Liver (tissue), 9 donors: ENCODE measurements around the gene DDX50. TPM values are rescaled to one million over a fixed set of nuclear protein-coding genes. Genes with fewer than 3 reads are reported as not detected.

Experiments
- DNase-seq: peaks from one replicate; pipeline ENCODE4 v3.0.0-alpha.2; 2017; ENCODE audit warnings: low spot score
- H3K27ac ChIP-seq, 2 donors: one replicate each; pipeline ENCODE4 v1.7.0; 2013; ENCODE audit warnings: inconsistent platforms in 2 of 2, low read length in 2 of 2, control low read depth in 1 of 2, low read depth in 1 of 2, mild to moderate bottlenecking in 1 of 2
- H3K27me3 ChIP-seq, 4 donors: one replicate each; pipeline versions ENCODE4 v1.6.1 to v1.7.0; 2013; ENCODE audit warnings: low read length in 3 of 4, inconsistent platforms in 1 of 4, mild to moderate bottlenecking in 1 of 4, moderate library complexity in 1 of 4; ENCODE audit not compliant: control insufficient read depth in 4 of 4, insufficient read depth in 4 of 4
- H3K36me3 ChIP-seq, 4 donors: one replicate each; pipeline versions ENCODE4 v1.6.1 to v1.7.0; 2013; ENCODE audit warnings: low read length in 3 of 4, mild to moderate bottlenecking in 3 of 4, low read depth in 1 of 4, moderate library complexity in 1 of 4; ENCODE audit not compliant: control insufficient read depth in 4 of 4, insufficient read depth in 3 of 4
- H3K4me1 ChIP-seq, 4 donors: one replicate each; pipeline versions ENCODE4 v1.6.1 to v1.7.0; 2013; ENCODE audit warnings: low read length in 3 of 4, mild to moderate bottlenecking in 3 of 4, moderate library complexity in 1 of 4; ENCODE audit not compliant: control insufficient read depth in 4 of 4, insufficient read depth in 4 of 4
- H3K4me3 ChIP-seq, 3 donors: one replicate each; pipeline versions ENCODE4 v1.6.1 to v1.7.0; 2013; ENCODE audit warnings: low read length in 3 of 3, control low read depth in 1 of 3, low read depth in 1 of 3, mild to moderate bottlenecking in 1 of 3
- H3K9ac ChIP-seq, 2 donors: one replicate each; pipeline ENCODE4 v1.7.0; 2013; ENCODE audit warnings: low read length in 2 of 2, mild to moderate bottlenecking in 2 of 2, moderate library complexity in 2 of 2, control low read depth in 1 of 2, low read depth in 1 of 2
- H3K9me3 ChIP-seq, 4 donors: one replicate each; pipeline versions ENCODE4 v1.6.1 to v1.7.0; 2013; ENCODE audit warnings: low read length in 3 of 4; ENCODE audit not compliant: control insufficient read depth in 4 of 4
- ATF3 ChIP-seq: IDR thresholded peaks from 2 replicates; pipeline ENCODE4 v1.6.1; 2016; ENCODE audit warnings: antibody characterized with exemption
- CTCF ChIP-seq: fragments of 150-350 bp; IDR thresholded peaks from 2 replicates; pipeline ENCODE4 v1.5.1; 2017; ENCODE audit warnings: improper control_type of control experiment, low read depth, low read length; ENCODE audit not compliant: missing input control
- EGR1 ChIP-seq, 2 donors: IDR thresholded peaks; 2 replicates each; pipeline ENCODE4 v1.6.1; 2016 to 2018; ENCODE audit warnings: antibody characterized with exemption in 2 of 2, low read depth in 2 of 2
- GABPA ChIP-seq, 2 donors: IDR thresholded peaks in 1 of 2; conservative IDR thresholded peaks in 1 of 2; 2 replicates each; pipeline ENCODE4 v1.6.1; 2016; ENCODE audit warnings: antibody characterized with exemption in 2 of 2, mild to moderate bottlenecking in 1 of 2, moderate library complexity in 1 of 2
- HNF4G ChIP-seq: IDR thresholded peaks from 2 replicates; pipeline ENCODE4 v1.6.1; 2016; ENCODE audit warnings: antibody characterized with exemption
- RAD21 ChIP-seq, 2 donors: IDR thresholded peaks; 2 replicates each; pipeline ENCODE4 v1.6.1; 2016; ENCODE audit warnings: antibody characterized with exemption in 2 of 2, mild to moderate bottlenecking in 2 of 2
- RXRA ChIP-seq, 2 donors: IDR thresholded peaks; 2 replicates each; pipeline ENCODE4 v1.6.1; 2017 to 2018; ENCODE audit warnings: antibody characterized with exemption in 2 of 2, mild to moderate bottlenecking in 1 of 2
- YY1 ChIP-seq: IDR thresholded peaks from 2 replicates; pipeline ENCODE4 v1.6.1; 2016; ENCODE audit warnings: antibody characterized with exemption, mild to moderate bottlenecking
- WGBS: extraction: QIAGEN DNeasy Blood & Tissue Kit; methylation state at CpG from one replicate; pipeline ENCODE4 v1.1.7; 2013; 5-methylcytosine and 5-hydroxymethylcytosine counted together
- polyA plus RNA-seq, 2 donors: library from polyadenylated mRNA; stranded (reverse) in 1 of 2; unstranded in 1 of 2; fragments of 200-250 nt in 1 of 2; fragments of >200 nt in 1 of 2; fragmentation: Nextera tagmentation in 1 of 2; extraction: Ambion mirVana in 1 of 2; gene quantifications; one replicate each; pipeline versions ENCODE4 v1.2.1 to v1.2.3, GENCODE V29; 2013 to 2015
- total RNA-seq, 2 donors: library from RNA; depleted of rRNA; stranded (reverse); fragments of >200 nt; gene quantifications; one replicate each; pipeline ENCODE4 v1.2.3, GENCODE V29; 2014
- TF ChIP-seq, protein P1 (sequence below): IDR thresholded peaks from 2 replicates; pipeline ENCODE4 v1.6.1; 2016; ENCODE audit warnings: antibody characterized with exemption, mild to moderate bottlenecking
- TF ChIP-seq, protein P2 (sequence below): IDR thresholded peaks from 2 replicates; pipeline ENCODE4 v1.6.1; 2016; ENCODE audit warnings: antibody characterized with exemption
- donor health status: healthy.
- donor health status: healthy.
- donor health status: healthy.
- donor health status: healthy.
- donor health status: healthy.

Gene DDX50
- total and polyA plus RNA-seq, 4 donors, result 7.0 to 18.8 (median 10.5) TPM

- TF ChIP-seq ATF3 (no peak), EGR1 (IDR thresholded peaks at IDR 0.05; ENCODE audit: low read depth in 2 of 2) (no peak), RXRA (IDR thresholded peaks at IDR 0.05) (peak; percentile 62)
Measured at GRCh38 chr10:68876246-68877138, 24.6 kb upstream of the DDX50 start (continued).

DNA sequence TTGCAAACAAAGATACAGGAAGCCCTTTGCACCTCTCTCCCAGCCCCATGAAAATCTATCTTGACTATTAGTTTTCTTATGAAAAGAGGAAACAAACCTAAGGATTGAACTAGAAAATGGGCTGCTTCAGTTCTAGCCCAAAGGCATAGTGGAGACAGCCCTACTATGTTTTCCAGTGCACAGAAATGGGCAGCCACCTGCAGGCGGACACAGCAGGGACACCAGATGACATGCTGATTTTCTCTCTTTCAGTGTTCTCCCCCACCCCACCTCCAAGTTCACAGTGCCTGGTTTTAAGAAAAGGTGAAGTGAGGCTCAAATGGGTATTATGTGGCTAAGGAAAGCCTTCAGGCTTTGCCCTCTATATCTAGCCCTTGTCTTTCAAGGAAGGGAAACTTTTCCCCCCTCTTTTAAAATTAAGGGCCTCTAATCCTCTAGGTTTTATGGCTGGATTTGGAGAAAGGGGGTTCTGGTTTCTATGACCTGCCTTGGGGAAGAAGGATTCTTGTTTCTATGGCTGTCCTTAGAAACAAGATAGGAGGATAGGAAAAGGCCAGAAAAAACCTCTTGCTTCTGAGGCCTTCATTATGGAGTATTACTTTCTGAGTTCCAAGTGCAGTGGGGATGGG, 23.5 kb upstream of the DDX50 start:
- Histone ChIP-seq H3K9ac (no peak overlapping the region), H3K27ac (no peak overlapping the region)
- WGBS, result 94% methylated on average over 1 of the region's 1 CpG

More for the DNA sequence above, 23.5 kb upstream of the DDX50 start:
- Histone ChIP-seq H3K36me3 (no peaks in the 10 kb centered on the region), H3K27me3 (no peaks in the 10 kb centered on the region), H3K4me3 (no peak overlapping the region), H3K4me1 (peaks cover 3 to 9% (median 6%) of the 10 kb centered on the region in 4 donors), H3K9me3 (no peaks in the 10 kb centered on the region)
- no peak for DNase-seq
- TF ChIP-seq, protein P1, sequence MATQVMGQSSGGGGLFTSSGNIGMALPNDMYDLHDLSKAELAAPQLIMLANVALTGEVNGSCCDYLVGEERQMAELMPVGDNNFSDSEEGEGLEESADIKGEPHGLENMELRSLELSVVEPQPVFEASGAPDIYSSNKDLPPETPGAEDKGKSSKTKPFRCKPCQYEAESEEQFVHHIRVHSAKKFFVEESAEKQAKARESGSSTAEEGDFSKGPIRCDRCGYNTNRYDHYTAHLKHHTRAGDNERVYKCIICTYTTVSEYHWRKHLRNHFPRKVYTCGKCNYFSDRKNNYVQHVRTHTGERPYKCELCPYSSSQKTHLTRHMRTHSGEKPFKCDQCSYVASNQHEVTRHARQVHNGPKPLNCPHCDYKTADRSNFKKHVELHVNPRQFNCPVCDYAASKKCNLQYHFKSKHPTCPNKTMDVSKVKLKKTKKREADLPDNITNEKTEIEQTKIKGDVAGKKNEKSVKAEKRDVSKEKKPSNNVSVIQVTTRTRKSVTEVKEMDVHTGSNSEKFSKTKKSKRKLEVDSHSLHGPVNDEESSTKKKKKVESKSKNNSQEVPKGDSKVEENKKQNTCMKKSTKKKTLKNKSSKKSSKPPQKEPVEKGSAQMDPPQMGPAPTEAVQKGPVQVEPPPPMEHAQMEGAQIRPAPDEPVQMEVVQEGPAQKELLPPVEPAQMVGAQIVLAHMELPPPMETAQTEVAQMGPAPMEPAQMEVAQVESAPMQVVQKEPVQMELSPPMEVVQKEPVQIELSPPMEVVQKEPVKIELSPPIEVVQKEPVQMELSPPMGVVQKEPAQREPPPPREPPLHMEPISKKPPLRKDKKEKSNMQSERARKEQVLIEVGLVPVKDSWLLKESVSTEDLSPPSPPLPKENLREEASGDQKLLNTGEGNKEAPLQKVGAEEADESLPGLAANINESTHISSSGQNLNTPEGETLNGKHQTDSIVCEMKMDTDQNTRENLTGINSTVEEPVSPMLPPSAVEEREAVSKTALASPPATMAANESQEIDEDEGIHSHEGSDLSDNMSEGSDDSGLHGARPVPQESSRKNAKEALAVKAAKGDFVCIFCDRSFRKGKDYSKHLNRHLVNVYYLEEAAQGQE, result no peak
- TF ChIP-seq YY1 (no peak), HNF4G (no peak), CTCF (no peak), RAD21 (IDR thresholded peaks at IDR 0.05) (no peak), RXRA (IDR thresholded peaks at IDR 0.05) (no peak), GABPA (IDR thresholded peaks at IDR 0.05 in 1 of 2, conservative IDR thresholded peaks at IDR 0.05 in 1 of 2) (no peak)
- TF ChIP-seq, protein P2, sequence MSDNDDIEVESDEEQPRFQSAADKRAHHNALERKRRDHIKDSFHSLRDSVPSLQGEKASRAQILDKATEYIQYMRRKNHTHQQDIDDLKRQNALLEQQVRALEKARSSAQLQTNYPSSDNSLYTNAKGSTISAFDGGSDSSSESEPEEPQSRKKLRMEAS, result no peak
